NCI-H2107 treated with DMSO at 0.1 percent for 48 hours (cell line): ENCODE measurements around the gene FAM167B.
"Not testable (repeated sequence)": the region's sequence is repeated elsewhere in the genome, so short reads cannot be mapped to it uniquely, and the experiment has no call there.

Experiments used
- DNase-seq: peaks from one replicate; lab custom pipeline; 2025; ENCODE audit not compliant: unreplicated experiment; lab: John Stamatoyannopoulos, UW

FAM167B gene

DNA sequence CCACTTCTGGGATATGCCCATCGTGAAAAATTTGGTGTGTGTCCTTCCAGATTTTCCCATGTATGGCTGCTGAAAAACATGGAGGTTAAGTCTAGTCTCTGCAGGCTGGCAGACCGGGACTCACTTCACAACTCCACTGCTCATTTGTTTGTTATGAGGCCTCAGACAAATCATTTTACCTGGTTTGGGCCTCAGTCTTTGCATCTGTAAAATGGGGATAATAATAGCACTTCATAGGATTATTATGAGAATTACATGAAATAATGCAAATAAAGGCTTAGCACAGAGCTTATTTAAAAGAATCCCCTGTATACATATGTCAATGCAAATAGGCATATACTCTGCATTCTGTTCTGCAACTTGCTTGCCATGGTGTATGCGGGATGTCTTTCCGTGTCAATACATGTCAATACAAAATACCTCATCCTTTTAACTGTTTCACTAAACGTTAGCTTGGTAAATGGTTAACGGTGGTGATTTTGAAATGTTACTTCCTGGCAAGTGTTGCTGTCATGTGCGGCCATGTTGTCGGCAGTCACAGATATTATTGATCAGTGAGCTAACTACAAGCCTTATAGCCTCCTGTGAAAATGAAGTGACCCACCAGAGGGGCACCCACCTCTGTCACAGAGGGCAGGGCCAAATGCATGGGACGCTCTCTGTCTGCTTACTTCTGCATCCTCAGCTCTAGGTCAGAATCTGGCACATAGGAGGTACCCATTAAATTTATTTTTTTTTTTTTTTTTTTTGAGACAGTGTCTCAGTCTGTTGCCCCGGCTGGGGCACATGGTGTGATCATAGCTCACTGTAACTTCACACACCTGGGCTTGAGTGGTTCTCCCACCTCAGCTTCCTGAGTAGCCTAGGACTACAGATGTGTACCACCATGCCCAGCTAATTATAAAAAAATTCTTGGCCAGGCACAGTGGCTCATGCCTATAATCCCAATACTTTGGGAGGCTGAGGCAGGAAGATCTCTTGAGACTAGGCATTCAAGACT is 8.3 kb downstream of the FAM167B start:
- no peak for DNase-seq

- no peak for DNase-seq
These were observed 9.6 kb downstream of the FAM167B start for GRCh38 chr1:32256473-32257226.

DNA sequence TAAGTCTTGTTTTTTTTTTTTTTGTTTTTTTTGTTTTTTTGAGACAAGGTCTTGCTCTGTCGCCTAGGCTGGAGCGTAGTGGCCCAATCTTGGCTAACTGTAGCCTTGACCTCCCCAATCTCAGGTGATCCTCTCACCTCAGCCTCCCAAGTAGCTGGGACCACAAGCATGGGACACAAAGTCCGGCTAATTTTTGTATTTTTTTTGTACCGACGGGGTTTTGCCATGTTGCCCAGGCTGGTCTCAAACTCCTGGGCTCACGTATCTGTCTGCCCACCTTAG is 10.1 kb downstream of the FAM167B start:
- no peak for DNase-seq

DNA sequence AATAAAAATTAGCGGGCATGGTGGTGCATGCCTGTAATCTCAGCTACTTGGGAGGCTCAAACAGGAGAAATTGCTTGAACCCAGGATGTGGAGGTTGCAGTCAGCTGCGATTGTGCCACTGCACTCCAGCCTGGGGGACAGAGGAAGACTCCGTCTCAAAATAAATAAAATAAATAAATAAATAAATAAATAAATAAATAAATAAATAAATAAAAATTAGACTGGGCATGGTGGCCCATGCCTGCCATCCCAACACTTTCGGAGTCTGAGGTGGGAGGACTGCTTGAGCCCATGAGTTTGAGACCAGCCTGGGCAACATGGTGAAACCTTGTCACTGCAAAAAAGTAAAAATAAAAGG is 16.2 kb downstream of the FAM167B start:
- not testable (repeated sequence) for DNase-seq

- no peak for DNase-seq
These were observed 16.7 kb downstream of the FAM167B start for GRCh38 chr1:32263744-32264143.

DNA sequence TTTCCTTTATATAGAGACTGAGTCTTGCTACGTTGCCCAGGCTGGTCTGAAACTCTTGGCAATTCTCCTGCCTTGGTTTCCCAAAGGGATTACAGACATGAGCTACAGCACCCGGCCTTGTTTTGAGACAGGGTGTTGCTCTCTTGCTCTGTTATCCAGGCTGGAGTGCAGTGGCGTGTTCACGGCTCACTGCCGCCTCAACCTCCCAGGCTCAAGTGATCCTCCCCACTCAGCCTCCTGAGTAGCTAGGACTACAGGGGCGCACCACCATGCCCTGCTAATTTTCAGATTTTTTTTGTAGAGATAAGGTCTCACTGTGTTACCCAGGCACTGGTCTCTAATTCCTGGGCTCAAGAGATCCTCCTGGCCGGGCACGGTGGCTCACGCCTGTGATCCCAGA is 18.8 kb downstream of the FAM167B start:
- no peak for DNase-seq

- no peak for DNase-seq
These were observed 20.0 kb downstream of the FAM167B start for GRCh38 chr1:32266921-32267591.

DNA sequence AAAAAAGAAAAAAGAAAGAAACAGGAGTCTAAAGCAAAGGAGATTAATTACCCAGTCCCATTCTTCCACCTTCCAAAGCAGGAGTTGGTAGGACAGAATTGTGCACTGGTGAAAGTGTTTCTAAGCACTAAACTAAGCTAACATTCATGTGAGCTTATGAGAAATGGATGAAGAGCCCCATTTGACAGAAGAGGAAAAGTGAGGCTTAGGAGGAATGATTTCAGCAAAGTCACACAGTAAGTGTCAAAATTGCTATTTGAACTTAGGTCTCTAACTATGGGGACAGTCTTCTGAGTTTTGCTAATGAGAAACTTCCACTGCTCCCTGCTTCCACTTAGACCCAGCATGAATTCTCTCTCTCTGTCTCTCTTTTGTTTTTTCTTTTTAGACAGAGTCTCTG is 22.7 kb downstream of the FAM167B start:
- no peak for DNase-seq

- DNase-seq: no peak
These were observed 25.8 kb downstream of the FAM167B start for GRCh38 chr1:32272557-32273390.

- no peak for DNase-seq
These were observed 26.6 kb downstream of the FAM167B start for GRCh38 chr1:32273391-32274208.

DNA sequence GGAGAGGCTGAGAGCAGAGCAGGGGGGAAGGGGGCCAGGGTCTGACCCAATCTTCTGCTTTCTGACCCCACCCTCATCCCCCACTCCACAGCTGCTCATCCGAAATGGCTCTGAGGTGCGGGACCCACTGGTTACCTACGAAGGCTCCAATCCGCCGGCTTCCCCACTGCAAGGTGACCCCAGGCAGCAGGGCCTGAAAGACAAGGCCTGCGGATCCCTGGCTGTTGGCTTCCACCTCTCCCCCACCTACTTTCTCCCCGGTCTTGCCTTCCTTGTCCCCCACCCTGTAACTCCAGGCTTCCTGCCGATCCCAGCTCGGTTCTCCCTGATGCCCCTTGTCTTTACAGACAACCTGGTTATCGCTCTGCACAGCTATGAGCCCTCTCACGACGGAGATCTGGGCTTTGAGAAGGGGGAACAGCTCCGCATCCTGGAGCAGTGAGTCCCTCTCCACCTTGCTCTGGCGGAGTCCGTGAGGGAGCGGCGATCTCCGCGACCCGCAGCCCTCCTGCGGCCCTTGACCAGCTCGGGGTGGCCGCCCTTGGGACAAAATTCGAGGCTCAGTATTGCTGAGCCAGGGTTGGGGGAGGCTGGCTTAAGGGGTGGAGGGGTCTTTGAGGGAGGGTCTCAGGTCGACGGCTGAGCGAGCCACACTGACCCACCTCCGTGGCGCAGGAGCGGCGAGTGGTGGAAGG is 27.8 kb downstream of the FAM167B start:
- no peak for DNase-seq

DNA sequence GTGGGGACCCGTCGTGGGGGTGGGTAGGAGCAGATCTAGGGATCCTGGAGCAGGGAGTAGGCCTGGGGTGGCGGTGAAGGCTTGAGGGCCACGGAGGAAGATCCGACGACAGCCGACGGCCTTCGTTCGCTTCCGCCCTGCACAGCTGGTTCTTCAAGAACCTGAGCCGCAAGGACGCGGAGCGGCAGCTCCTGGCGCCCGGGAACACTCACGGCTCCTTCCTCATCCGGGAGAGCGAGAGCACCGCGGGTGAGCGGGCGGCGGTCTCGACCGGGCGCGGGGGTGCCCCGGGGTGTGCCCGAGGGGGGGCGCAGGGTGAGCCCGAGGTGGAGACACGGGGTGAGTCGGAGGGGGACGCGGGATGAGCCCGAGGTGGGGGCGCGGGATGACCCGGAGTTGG is 28.4 kb downstream of the FAM167B start:
- no peak for DNase-seq

- no peak for DNase-seq
These were observed 29.2 kb downstream of the FAM167B start for GRCh38 chr1:32276032-32276782.

DNA sequence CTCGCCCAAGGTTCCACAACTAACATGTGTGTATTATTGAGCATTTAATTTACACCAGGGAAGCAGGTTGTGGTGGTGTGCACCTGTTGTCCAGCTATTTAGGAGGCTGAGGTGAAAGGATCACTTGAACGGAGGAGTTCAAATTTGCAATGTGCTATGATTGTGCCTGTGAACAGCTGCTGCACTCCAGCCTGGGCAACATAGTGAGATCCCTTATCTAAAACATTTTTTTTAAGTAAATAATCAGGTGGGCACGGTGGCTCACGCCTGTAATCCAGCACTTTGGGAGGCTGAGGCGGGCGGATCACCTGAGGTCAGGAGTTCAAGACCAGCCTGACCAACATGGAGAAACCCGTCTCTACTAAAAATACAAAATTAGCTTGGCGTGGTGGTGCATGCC is 37.8 kb downstream of the FAM167B start:
- not testable (repeated sequence) for DNase-seq

GRCh38 chr1:32285658-32286057 is 38.6 kb downstream of the FAM167B start:
- DNase-seq: no peak

GRCh38 chr1:32286763-32287162 is 39.7 kb downstream of the FAM167B start:
- DNase-seq: no peak

GRCh38 chr1:32289256-32289655 is 42.2 kb downstream of the FAM167B start:
- no peak for DNase-seq

DNA sequence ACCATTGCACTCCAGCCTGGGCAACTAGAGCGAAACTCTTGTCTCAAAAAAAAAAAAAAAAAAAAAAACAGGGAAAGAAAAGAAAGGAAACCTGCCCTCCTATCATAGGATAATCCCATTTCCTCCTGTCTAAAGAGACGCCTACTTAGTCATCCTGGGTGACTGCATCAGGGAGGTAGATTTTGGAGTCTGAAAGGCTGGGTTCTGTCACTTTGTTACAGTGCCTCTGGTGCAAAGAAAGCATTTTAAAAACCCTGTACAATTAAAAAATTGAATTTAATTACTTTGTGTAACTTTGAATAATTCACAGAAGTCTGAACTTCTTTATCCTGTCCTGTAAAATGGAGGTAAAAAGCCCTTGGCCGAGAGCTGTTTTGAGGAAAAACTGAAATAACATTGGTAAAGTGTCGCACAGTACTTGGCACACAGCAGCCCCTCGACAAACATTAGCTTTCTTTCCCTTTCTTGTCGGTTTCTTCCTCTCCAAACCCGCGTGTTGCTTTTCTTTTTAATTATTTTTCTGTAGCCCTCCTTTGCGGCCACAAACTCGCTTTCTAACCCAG is 44.2 kb downstream of the FAM167B start:
- DNase-seq: no peak
